GM23248 (cell line): ENCODE results near the gene SGSM2.

Experiments used
- EZH2 ChIP-seq: fragments of 200-600 bp; sonication (generic); IDR thresholded peaks from 2 replicates; pipeline ENCODE4 v1.6.1; 2018; ENCODE audit warnings: antibody characterized with exemption, mild to moderate bottlenecking; ENCODE audit not compliant: insufficient read depth, poor library complexity, severe bottlenecking
- EZH2phosphoT487 ChIP-seq: fragments of 200-600 bp; sonication (generic); IDR thresholded peaks from 2 replicates; pipeline ENCODE4 v1.6.1; 2018; ENCODE audit warnings: antibody characterized with exemption, moderate library complexity, mild to moderate bottlenecking, low read depth; ENCODE audit not compliant: insufficient read depth

DNA sequence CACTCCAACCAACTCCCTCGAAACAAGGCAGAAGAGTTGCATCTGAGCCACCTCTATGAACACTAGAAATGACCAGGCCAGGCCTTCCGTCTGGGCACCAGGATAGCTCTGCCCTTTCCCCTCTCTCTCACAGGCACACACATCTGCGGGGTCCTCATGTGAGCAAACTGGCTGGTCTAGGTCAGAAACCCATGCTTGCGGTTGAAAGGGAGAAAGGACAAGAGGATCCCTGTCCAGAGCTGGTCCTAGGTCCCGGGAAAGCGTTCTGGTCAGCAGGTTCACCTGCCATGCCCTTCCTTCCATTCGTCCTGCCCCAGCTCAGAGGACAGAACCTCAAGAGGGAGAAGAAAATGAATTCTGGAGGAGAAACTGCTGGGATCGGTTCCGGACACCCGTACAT is 60.9 kb downstream of the SGSM2 start:
- no peak for TF ChIP-seq EZH2
- no peak for TF ChIP-seq EZH2phosphoT487
